BE2C (cell line): ENCODE data around the gene MAP4. TPM values are rescaled to one million over a fixed set of nuclear protein-coding genes. Genes with fewer than 3 reads are reported as not detected.
"Not testable (repeated sequence)": the region's sequence is repeated elsewhere in the genome, so short reads cannot be mapped to it uniquely, and the experiment has no call there.

Experiments used
- DNase-seq: peaks from one replicate; pipeline ENCODE4 v3.0.0-alpha.2; 2020
- H3K27me3 ChIP-seq: fragments of 250-450 bp; sonication (Bioruptor Pico); 2 replicates; pipeline ENCODE4 v1.5.1; 2020; ENCODE audit warnings: mild to moderate bottlenecking
- H3K36me3 ChIP-seq: fragments of 250-450 bp; sonication (Bioruptor Pico); 2 replicates; pipeline ENCODE4 v1.5.1; 2020; ENCODE audit warnings: mild to moderate bottlenecking
- H3K4me1 ChIP-seq: fragments of 250-450 bp; sonication (Bioruptor Pico); 2 replicates; pipeline ENCODE4 v1.5.1; 2020
- H3K4me3 ChIP-seq: 2 replicates; pipeline ENCODE4 v1.5.1; 2011; ENCODE audit warnings: low read depth, low read length
- H3K9me3 ChIP-seq: fragments of 250-450 bp; sonication (Bioruptor Pico); 2 replicates; pipeline ENCODE4 v1.5.1; 2020
- CTCF ChIP-seq: IDR thresholded peaks from 2 replicates; pipeline ENCODE4 v1.5.1; 2012; ENCODE audit warnings: mild to moderate bottlenecking, low read depth, low read length
- polyA plus RNA-seq: library from polyadenylated mRNA; unstranded; fragments of >200 nt; gene quantifications from one replicate; pipeline ENCODE4 v1.2.1, GENCODE V29; 2012; ENCODE audit warnings: low read depth, missing spikeins; ENCODE audit not compliant: insufficient read length, insufficient read depth

The MAP4 gene, protein sequence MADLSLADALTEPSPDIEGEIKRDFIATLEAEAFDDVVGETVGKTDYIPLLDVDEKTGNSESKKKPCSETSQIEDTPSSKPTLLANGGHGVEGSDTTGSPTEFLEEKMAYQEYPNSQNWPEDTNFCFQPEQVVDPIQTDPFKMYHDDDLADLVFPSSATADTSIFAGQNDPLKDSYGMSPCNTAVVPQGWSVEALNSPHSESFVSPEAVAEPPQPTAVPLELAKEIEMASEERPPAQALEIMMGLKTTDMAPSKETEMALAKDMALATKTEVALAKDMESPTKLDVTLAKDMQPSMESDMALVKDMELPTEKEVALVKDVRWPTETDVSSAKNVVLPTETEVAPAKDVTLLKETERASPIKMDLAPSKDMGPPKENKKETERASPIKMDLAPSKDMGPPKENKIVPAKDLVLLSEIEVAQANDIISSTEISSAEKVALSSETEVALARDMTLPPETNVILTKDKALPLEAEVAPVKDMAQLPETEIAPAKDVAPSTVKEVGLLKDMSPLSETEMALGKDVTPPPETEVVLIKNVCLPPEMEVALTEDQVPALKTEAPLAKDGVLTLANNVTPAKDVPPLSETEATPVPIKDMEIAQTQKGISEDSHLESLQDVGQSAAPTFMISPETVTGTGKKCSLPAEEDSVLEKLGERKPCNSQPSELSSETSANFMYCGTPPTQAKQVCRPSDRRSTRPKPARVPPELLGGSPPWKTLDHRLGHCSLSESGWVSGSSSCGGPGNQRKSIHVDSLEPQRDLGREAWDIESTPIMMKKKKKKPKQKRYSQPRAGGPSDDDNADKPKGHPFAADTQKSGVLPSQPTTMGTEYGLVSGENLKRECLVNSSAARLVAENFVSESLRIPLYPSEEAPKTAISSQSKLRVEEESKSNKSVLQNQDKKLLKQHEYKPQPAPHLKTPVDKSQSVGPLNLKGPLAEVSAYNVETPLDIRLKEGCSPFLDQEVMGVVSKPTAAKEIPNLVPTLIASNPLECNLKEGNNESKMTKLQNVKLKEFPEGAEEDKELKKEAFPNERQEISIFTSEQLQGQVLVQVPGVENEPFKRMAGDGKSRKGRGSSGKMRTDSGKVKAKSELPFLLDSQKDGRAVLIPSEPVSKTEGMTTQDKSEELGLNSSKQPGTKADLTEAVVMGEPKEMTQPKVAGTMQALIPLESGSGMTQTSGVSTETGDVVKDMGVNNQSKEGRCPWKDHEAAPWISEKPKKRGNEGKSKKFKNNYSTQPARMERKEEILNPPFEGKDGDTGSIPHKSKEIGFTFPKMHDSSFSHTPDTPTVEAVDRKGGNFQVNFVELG (N-terminal part only)
- polyA plus RNA-seq, result 45.2 TPM

- H3K4me1 ChIP-seq, result peaks cover 8% of the 10 kb centered on the region; the same call in 1 of the 2 replicates
- H3K9me3 ChIP-seq, result no peaks in the 10 kb centered on the region
- H3K27me3 ChIP-seq, result no peaks in the 10 kb centered on the region
- H3K4me3 ChIP-seq, result no peak within 1 kb of the TSS
- no peak for TF ChIP-seq CTCF
- DNase-seq, result no peak
- H3K36me3 ChIP-seq, result no peaks in the 10 kb centered on the region
These were observed at the start of gene MAP4 for GRCh38 chr3:48016301-48016973. Gene MAP4, minus strand, starts transcription at chr3:48016416. Its CDS starts 17,556 bp downstream, at chr3:47998860.

- Histone ChIP-seq H3K4me1 (no peaks in the 10 kb centered on the region), H3K9me3 (no peaks in the 10 kb centered on the region), H3K4me3 (no peak overlapping the region), H3K27me3 (no peaks in the 10 kb centered on the region), H3K36me3 (no peaks in the 10 kb centered on the region)
- TF ChIP-seq CTCF, result no peak
- DNase-seq, result no peak
These were observed 48.8 kb upstream of the MAP4 start for GRCh38 chr3:48065035-48065434.

DNA sequence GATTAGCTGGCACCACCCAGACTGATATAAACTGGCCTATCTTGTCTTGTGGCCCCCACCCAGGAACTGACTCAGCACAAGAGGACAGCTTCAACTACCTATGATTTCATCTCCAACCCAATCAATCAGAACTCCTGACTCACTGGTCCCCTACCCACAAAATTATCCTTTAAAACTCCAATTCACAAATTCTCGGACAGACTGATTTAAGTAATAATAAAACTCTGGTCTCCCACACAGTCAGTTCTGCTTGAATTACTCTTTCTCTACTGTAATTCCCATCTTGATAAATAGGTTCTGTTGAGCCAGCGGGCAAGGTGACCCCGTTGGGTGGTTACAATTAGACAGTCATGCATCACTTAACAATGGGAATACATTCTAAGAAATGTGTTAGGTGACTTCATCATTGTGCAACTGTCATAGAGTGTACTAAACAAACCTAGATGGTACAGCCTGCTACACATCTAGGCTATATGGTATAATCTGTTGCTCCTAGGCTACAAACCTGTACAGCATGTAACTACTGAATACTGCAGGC, 48.1 kb upstream of the MAP4 start:
- Histone ChIP-seq H3K9me3 (no peaks in the 10 kb centered on the region), H3K4me1 (no peaks in the 10 kb centered on the region), H3K4me3 (no peak overlapping the region), H3K27me3 (no peaks in the 10 kb centered on the region), H3K36me3 (no peaks in the 10 kb centered on the region)
- DNase-seq, result no peak
- no peak for TF ChIP-seq CTCF

GRCh38 chr3:48061586-48061985, 45.4 kb upstream of the MAP4 start:
- H3K27me3 ChIP-seq, H3K4me3 ChIP-seq, H3K36me3 ChIP-seq, H3K9me3 ChIP-seq, DNase-seq, H3K4me1 ChIP-seq: not testable (repeated sequence)

GRCh38 chr3:48058091-48058490, 41.9 kb upstream of the MAP4 start:
- Histone ChIP-seq H3K36me3 (no peaks in the 10 kb centered on the region), H3K4me1 (no peaks in the 10 kb centered on the region), H3K27me3 (no peaks in the 10 kb centered on the region), H3K9me3 (no peaks in the 10 kb centered on the region), H3K4me3 (no peak overlapping the region)
- DNase-seq, result no peak
- no peak for TF ChIP-seq CTCF

GRCh38 chr3:48057521-48057920, 41.3 kb upstream of the MAP4 start:
- no peaks in the 10 kb centered on the region for H3K36me3 ChIP-seq
- H3K27me3 ChIP-seq, result no peaks in the 10 kb centered on the region
- no peak overlapping the region for H3K4me3 ChIP-seq
- no peaks in the 10 kb centered on the region for H3K4me1 ChIP-seq
- TF ChIP-seq CTCF, result no peak
- H3K9me3 ChIP-seq, result no peaks in the 10 kb centered on the region
- DNase-seq, result no peak
